Kidney (tissue), 14 donors: ENCODE data around the gene WNT7A. TPM values are rescaled to one million over a fixed set of nuclear protein-coding genes. Genes with fewer than 3 reads are reported as not detected.

Experiments
- DNase-seq, 5 donors: peaks; one replicate each; pipeline ENCODE4 v3.0.0-alpha.2; 2013 to 2020
- FAIRE-seq: peaks from 2 replicates; lab custom pipeline; 2012; peaks lifted over from hg19 to GRCh38; lab: Jason Lieb, UNC
- H3K27ac ChIP-seq, 2 donors: one replicate each; pipeline ENCODE4 v1.7.0; 2013; ENCODE audit warnings: low read depth in 2 of 2, low read length in 2 of 2, inconsistent platforms in 1 of 2
- H3K27me3 ChIP-seq: one replicate; pipeline ENCODE4 v1.7.1; 2013; ENCODE audit warnings: low read length, inconsistent platforms; ENCODE audit not compliant: control insufficient read depth, insufficient read depth
- H3K36me3 ChIP-seq, 3 donors: one replicate each; pipeline versions ENCODE4 v1.7.0 to v1.7.1; 2013; ENCODE audit warnings: low read length in 3 of 3, control low read depth in 1 of 3, inconsistent platforms in 1 of 3; ENCODE audit not compliant: insufficient read depth in 3 of 3, control insufficient read depth in 2 of 3
- H3K4me1 ChIP-seq, 3 donors: one replicate each; pipeline versions ENCODE4 v1.7.0 to v1.7.1; 2013; ENCODE audit warnings: low read length in 3 of 3, inconsistent platforms in 1 of 3, low read depth in 1 of 3; ENCODE audit not compliant: control insufficient read depth in 2 of 3, insufficient read depth in 2 of 3
- H3K4me3 ChIP-seq, 3 donors: one replicate each; pipeline versions ENCODE4 v1.7.0 to v1.8.1; 2013; ENCODE audit warnings: low read length in 3 of 3, control low read depth in 1 of 3, inconsistent platforms in 1 of 3
- H3K9ac ChIP-seq, 3 donors: one replicate each; pipeline versions ENCODE4 v1.7.0 to v1.7.1; 2013; ENCODE audit warnings: low read length in 3 of 3, control low read depth in 1 of 3, inconsistent platforms in 1 of 3
- H3K9me3 ChIP-seq, 3 donors: one replicate each; pipeline versions ENCODE4 v1.7.0 to v1.7.1; 2013; ENCODE audit warnings: low read length in 3 of 3, control low read depth in 1 of 3, inconsistent platforms in 1 of 3; ENCODE audit not compliant: control insufficient read depth in 2 of 3, insufficient read depth in 1 of 3
- intact Hi-C: fragments of 100-400 bp; cut with DNase I; formaldehyde crosslinking; loops from one replicate; pipeline ENCODE4 v1.11.1; 2022
- polyA plus RNA-seq: library from polyadenylated mRNA; stranded (reverse); fragments of 350-450 nt; fragmentation: Illumina TruSeq; extraction: RNeasy Lipid Tissue Mini Kit (QIAGEN cat#74804); gene quantifications from one replicate; pipeline ENCODE4 v1.2.3, GENCODE V29; 2014; ENCODE audit warnings: low read depth, low replicate concordance; ENCODE audit not compliant: insufficient read depth
- total RNA-seq: library from RNA; stranded (reverse); fragmentation: NEBNext Ultra II Directional; extraction: Animal tissue kit (Norgen Biotek cat#: 25700); gene quantifications from one replicate; pipeline ENCODE4 v1.2.1, GENCODE V29; 2021
- TF ChIP-seq, protein P1 (sequence below): IDR thresholded peaks from 3 replicates; pipeline ENCODE4 v1.5.1; 2012; ENCODE audit warnings: mild to moderate bottlenecking, moderate library complexity, borderline replicate concordance; ENCODE audit not compliant: insufficient read depth; ENCODE audit errors: extremely low read depth
- donor health status: control.
- donor health status: control.
- donor health status: control.
- donor health status: control.
- donor health status: control.
- donor health status: DM: yes; HTN: yes; CAD: no.
- donor health status: Normal renal cell carcinoma (clear cell type).

WNT7A gene
- total and polyA plus RNA-seq, 2 donors from 2014 or later, result 0.13 to 3.3 TPM

DNA sequence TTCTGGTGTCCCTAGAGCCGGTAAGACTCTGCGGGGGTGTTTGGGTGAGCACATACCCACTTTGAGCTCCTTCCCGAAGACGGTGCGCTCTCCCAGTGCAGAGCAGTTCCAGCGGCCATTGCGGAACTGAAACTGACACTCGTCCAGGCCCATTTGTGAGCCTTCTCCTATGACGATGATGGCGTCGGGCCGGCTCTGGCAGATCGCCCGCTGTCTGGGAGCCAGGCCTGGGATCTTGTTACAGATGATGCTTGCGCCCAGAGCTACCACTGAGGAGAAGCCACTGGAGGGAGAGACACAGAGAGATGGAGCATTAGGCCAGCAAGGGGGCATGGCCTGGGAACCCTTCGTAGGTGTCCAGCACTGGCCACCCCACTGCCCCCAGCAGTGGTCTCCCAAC lies 5.0 kb downstream of the WNT7A start:
- TF ChIP-seq, protein P1, sequence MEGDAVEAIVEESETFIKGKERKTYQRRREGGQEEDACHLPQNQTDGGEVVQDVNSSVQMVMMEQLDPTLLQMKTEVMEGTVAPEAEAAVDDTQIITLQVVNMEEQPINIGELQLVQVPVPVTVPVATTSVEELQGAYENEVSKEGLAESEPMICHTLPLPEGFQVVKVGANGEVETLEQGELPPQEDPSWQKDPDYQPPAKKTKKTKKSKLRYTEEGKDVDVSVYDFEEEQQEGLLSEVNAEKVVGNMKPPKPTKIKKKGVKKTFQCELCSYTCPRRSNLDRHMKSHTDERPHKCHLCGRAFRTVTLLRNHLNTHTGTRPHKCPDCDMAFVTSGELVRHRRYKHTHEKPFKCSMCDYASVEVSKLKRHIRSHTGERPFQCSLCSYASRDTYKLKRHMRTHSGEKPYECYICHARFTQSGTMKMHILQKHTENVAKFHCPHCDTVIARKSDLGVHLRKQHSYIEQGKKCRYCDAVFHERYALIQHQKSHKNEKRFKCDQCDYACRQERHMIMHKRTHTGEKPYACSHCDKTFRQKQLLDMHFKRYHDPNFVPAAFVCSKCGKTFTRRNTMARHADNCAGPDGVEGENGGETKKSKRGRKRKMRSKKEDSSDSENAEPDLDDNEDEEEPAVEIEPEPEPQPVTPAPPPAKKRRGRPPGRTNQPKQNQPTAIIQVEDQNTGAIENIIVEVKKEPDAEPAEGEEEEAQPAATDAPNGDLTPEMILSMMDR, result no peak
- Histone ChIP-seq H3K9ac (no peak overlapping the region), H3K27me3 (peaks cover 23% of the 10 kb centered on the region), H3K36me3 (no peaks in the 10 kb centered on the region), H3K9me3 (peaks cover 0 to 7% (median 0%) of the 10 kb centered on the region in 3 donors), H3K4me3 (no peak overlapping the region), H3K27ac (no peak overlapping the region), H3K4me1 (peaks cover 0 to 5% (median 0%) of the 10 kb centered on the region in 3 donors)
- intact Hi-C loops, result no loop called here
- DNase-seq (no peak), FAIRE-seq (no peak)

DNA sequence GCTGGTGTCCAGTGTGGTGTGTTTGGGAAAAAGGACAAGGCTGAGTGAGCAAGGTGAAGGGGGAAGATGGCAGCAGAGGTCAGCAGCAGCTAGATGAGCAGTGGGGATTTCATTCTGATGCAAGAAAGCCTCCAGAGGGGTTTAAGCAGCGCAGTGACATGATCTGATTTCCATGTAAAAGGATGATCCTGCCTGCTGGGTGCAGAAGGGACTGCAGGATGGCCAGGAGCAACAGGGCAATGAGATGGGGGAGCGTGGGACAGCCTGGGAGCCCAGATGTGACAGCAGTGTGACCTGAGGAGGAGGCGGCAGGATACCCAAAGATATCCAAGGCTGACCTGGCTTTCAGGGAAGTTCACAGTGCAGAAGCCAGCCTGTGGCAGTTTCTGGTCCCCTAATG lies 6.1 kb downstream of the WNT7A start:
- FAIRE-seq (no peak), DNase-seq (no peak)
- Histone ChIP-seq H3K9me3 (peaks cover 0 to 7% (median 0%) of the 10 kb centered on the region in 3 donors), H3K27ac (no peak overlapping the region), H3K36me3 (no peaks in the 10 kb centered on the region), H3K9ac (no peak overlapping the region), H3K4me1 (peaks cover 0 to under 1% (median 0%) of the 10 kb centered on the region in 3 donors), H3K27me3 (peaks cover 23% of the 10 kb centered on the region), H3K4me3 (no peak overlapping the region)
- TF ChIP-seq, protein P1, result no peak
- intact Hi-C loops, result no loop called here

DNA sequence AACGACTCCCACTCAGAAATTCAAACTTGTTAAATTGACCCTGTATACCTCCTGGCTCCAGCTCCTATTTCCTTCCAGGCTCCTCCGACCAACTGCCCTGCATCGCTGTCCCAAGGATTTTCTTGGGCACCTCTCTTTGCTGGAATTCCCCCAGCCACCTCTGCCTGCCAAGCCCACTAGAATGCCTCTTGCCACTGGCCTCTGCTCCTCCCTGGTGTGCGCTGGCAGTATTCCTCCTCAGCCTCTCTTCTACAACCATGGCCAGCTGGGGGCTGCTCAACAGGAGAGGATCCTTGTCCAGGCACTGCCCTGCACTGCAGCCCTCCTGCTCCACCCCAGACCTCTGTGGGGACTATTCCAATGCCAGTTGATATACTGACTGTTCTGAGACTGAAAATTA lies 7.4 kb downstream of the WNT7A start:
- Histone ChIP-seq H3K36me3 (no peaks in the 10 kb centered on the region), H3K27me3 (peaks cover 17% of the 10 kb centered on the region), H3K4me1 (no peaks in the 10 kb centered on the region), H3K9ac (no peak overlapping the region), H3K27ac (no peak overlapping the region), H3K4me3 (no peak overlapping the region), H3K9me3 (peaks cover 0 to 7% (median 0%) of the 10 kb centered on the region in 3 donors)
- TF ChIP-seq, protein P1, result no peak
- FAIRE-seq (no peak), DNase-seq (peak in 1 of 5 donors; percentile 40)
- intact Hi-C loops, result no loop called here

DNA sequence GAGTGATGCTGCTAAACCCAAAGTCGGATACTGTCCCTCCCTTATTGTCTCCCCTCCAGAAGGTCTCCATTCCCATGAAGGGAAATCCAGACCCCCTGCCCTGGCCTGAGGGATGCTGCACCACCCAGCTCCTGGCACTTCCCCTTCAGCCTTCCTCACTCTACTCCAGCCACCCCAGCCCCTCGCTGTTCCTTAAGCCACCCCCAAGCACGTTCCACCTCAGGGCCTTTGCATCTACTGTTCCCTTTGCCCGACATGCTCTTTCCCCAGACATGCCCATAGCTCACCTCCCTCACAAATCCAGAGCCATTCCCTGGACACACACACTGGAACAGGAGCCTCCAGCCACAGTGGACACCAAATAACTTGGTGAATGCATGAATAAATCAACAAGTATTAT lies 8.1 kb downstream of the WNT7A start:
- H3K27ac ChIP-seq, result no peak overlapping the region
- peaks cover 0 to 7% (median 0%) of the 10 kb centered on the region in 3 donors for H3K9me3 ChIP-seq
- no peak for FAIRE-seq
- H3K4me3 ChIP-seq, result no peak overlapping the region
- no peaks in the 10 kb centered on the region for H3K4me1 ChIP-seq
- intact Hi-C loops, result no loop called here
- no peak overlapping the region for H3K9ac ChIP-seq
- H3K27me3 ChIP-seq, result peaks cover 11% of the 10 kb centered on the region
- H3K36me3 ChIP-seq, result no peaks in the 10 kb centered on the region
- peak in 1 of 5 donors; percentile 32 for DNase-seq
- TF ChIP-seq, protein P1, result no peak
